Colon (tissue), 2 donors: ENCODE data around the gene LPP.

Source experiments
- FAIRE-seq: peaks from 2 replicates; lab custom pipeline; 2012; peaks lifted over from hg19 to GRCh38; lab: Jason Lieb, UNC
- donor health status: control.
- donor health status: control.

Gene LPP

DNA sequence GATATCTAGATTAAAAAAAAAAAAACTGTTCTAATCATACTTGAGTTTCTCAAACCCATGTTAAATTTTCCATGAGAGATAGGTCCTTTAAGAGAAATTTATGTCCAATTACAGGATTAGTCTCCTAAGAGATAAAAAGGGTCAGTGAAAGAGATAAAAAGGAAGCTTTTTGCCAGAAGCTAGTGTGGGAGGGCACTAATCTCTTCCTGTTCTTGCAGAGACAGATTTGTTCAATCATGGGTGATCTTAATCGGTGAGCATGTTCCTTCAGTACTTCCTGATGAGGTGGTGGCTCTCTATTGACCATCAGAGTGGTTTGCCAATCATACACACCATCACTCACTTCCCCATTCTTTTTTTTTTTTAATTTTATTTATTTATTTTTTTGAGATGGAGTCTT is 16.9 kb upstream of the LPP start:
- FAIRE-seq: no peak

- FAIRE-seq: no peak
Measured at GRCh38 chr3:188139466-188139865, 14.5 kb upstream of the LPP start.

GRCh38 chr3:188146219-188146618 is 7.7 kb upstream of the LPP start:
- FAIRE-seq: no peak

DNA sequence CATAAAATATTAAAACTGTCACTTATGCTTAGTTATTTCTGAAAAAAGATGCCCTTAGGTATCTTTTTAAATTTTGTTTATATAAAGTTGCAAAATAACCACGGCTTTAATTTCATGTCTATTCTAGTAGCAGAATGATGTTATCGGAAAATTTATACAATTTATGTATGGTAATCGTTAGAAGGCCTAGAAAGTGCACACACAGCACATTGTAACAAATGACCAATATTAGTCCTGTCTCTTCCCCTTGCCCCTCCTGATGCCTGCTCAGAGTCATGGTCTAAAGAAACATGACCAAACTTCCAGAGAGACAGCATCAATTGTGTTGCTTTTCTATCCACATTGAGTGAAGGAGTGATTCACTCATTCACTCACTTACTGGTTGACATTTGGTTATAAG is 6.2 kb upstream of the LPP start:
- no peak for FAIRE-seq

DNA sequence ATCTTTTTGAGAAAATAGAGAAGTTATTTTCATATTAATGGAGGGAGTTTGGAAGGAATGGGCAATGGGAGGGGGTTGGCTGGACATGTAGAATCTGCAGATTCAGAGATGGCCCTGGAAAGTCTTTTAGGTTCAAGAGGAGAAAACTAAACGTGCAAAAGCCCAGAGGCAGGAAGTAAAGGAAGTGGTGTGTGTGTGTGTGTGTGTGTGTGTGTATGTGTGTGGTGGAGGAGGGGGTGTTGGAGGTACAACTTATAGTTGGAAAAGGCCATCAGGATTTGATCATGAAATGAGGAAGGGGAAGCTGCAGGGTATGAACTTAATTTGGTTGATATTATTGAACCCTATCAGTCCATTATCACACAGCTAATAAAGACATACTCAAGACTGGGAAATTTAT is 5.6 kb upstream of the LPP start:
- no peak for FAIRE-seq

- FAIRE-seq: no peak
Measured at GRCh38 chr3:188149587-188149986, 4.4 kb upstream of the LPP start.

- FAIRE-seq: no peak
Measured at GRCh38 chr3:188150982-188151381, 3.0 kb upstream of the LPP start.

- FAIRE-seq: no peak
Measured at GRCh38 chr3:188151438-188151837, 2.5 kb upstream of the LPP start.

GRCh38 chr3:188152660-188153436 is 1.1 kb upstream of the LPP start:
- no peak for FAIRE-seq

- FAIRE-seq: no peak
Measured at GRCh38 chr3:188153437-188154013, 432 bp upstream of the LPP start.

DNA sequence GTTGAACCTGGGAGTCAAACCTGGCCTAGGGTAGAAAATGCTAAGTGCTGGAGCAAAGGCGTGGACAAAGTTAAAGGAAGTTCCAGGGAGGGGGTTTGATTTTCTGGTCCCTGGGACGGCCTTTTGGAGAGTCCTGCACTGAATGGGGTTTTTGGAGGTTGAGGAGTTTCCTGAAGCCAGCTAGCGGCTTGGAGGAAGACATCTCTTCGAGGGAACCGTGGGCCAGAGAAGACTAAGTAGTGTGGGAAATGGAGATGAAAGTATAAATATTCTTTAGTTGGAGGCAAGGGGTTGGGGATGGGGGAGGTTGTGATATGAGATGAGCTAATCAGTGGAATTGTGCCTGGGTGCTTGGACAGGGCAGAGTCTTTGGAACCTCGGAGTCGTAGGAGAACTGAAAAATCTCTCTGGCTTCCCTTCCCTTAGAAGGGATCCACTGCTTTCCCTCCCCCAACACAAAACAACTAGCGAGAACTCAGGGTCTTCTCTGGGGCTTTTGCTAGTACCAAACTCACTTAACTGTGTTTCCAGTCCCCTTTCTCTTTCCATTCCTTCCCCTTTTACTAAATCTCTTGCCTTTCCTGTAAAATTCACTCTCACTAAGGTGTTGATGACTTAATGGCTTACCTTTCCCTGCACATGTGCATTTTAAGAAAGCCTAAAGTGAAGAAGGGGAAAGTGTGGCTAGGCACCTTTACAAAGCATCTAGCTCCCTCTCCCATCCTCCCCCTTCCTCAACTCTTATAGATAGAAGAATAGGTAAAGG is 1.0 kb downstream of the LPP start:
- no peak for FAIRE-seq

DNA sequence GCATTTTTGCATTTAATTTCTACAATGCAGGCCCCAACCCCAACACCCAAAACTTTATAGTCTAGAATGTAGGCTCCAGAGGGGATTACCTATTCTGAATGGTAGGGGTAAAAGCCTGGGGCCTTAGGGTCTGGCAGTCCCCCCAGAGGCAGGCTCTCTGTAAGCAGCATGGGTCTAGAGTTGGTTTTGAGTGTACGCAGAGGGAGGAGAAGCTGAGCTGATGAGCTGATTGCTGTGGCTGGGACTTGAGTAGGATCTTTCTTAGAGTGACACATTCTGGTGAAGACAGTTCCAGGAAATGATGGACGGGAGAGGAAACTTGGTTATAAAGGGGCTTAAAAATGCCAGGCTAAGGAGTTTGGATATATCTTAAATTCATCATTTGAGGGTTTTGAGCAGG is 2.1 kb downstream of the LPP start:
- FAIRE-seq: no peak

- no peak for FAIRE-seq
Measured at GRCh38 chr3:188157407-188157806, 3.5 kb downstream of the LPP start.

DNA sequence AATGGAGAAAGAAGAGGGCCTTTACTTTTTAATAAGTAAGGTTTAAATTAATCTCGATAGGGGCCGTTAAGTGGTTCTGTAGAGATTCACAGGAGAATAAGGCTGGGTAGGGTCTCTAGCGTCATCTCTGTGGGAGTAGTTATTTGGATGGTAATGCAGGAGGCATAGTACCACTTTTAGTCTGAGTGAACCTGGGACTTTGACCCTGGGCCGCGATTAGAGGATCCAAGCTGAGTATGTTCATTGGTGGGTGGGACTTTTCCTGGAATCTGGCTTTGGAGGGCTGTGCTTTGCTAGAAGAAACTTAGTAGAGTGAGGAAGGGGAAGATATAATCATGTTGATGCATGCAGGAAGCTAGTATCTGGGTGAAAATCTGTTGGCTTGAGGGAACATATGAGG is 4.0 kb downstream of the LPP start:
- no peak for FAIRE-seq

- FAIRE-seq: no peak
Measured at GRCh38 chr3:188158731-188159310, 4.9 kb downstream of the LPP start.

DNA sequence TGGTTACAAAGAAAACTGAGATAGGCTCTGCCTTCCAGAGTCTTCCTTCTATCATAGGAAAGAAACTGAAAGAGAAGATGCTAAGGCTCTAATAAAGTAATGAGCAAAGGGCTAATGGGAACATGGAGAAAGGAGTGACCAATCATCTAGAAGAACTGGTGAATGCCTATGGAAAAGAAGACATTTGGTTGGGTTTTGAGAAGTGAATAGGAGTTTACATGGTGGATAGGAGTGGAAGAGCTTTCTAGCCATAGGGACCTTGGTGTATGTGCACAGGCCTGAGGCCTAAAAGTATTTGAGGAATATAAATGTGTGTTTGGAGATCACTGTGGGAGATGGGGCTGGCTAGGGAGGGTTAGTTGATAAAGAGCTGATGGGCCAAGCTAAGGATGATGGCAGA is 6.8 kb downstream of the LPP start:
- FAIRE-seq: no peak

- peak; percentile 57 for FAIRE-seq
Measured at GRCh38 chr3:188164248-188164687, 10.3 kb downstream of the LPP start.

DNA sequence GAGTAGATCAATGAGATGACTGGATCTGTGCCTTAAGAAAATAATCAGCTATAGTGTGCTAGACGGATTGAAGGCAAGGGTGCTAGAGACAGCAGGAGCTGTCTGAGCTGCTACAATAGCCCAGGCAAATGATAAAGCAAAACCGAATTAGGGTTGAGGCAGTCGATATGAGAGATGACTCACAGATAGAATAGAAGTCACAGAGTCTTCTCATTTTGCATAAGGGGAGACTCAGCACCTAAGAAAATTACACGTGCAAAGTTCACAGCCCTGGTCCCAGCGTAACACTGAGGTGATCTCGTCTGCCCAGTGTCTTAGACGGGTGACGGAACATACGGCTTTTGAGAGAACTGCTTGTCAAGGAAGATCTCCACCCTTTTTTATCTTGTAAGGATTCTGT is 11.6 kb downstream of the LPP start:
- FAIRE-seq: no peak

GRCh38 chr3:188166441-188166840 is 12.5 kb downstream of the LPP start:
- no peak for FAIRE-seq

DNA sequence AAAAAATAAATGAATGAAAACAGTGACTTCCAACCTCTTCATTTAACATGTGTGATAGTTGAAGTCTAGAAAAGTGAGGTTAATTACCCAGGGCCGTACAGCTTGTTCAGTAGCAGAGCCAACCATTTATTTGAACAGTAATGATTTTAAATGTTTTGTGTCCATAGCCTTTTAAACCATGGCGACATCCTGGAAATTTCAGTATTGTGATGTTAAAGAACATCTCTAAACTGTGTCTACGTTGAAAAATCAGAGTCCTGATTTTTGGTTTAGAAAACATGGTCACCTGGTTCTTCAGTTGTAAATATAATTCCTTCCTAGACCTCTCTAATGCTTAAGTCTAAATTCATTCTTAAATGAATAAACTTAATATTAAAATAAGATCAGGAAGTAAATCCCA is 14.2 kb downstream of the LPP start:
- FAIRE-seq: no peak

- no peak for FAIRE-seq
Measured at GRCh38 chr3:188168648-188169047, 14.7 kb downstream of the LPP start.

GRCh38 chr3:188169830-188170455 is 16.0 kb downstream of the LPP start:
- FAIRE-seq: no peak
